ENCODE data around the gene ITGB7. TPM values are rescaled to one million over a fixed set of nuclear protein-coding genes. Genes with fewer than 3 reads are reported as not detected.

Gene ITGB7
- total RNA-seq, 2 experiments from 2014 or later = 121 to 137 TPM

DNA sequence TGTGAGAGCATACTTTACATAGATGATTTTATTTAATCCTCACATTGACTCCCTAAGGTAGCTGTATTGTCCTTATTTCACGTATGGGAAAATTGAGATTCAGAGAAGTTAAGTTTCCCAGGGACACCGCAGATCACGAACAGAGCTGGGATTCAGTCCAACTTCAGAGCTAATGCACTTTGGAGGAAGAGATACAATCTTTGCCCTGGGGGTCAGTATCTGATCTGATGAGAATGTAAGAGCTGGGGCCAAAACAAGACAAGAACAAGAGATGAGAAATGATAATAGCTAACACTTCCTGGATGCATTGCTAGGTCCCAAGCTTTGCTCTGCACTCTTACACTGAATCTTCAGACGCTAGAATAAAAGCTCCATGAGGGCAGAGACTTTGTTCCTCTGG is 20.3 kb downstream of the ITGB7 start:
- Mint-ChIP-seq H3K27me3 (no peaks in the 10 kb centered on the region), H3K36me3 (ENCODE audit: low read depth) (peaks cover 61% of the 10 kb centered on the region), H3K27ac (no peak overlapping the region), H3K4me1 (ENCODE audit: low read depth) (peaks cover 47% of the 10 kb centered on the region), H3K4me3 (no peak overlapping the region), H3K9me3 (no peaks in the 10 kb centered on the region)
- DNase-seq = no peak
- POLR2A ChIA-PET = interaction anchor here (1.2 to 4.3 kb wide), 7 partner anchors 9 to 80 kb away, joined by 3 to 23 read pairs (median 6); no protein-coding TSS in a partner anchor
- intact Hi-C loops (cut with micrococcal nuclease) = no loop called here
- CTCF ChIA-PET = interaction anchor here (1.2 to 17.7 kb wide), 8 partner anchors 9 to 121 kb away, joined by 4 to 199 read pairs (median 8); no protein-coding TSS in a partner anchor
- TF ChIP-seq, protein P1, sequence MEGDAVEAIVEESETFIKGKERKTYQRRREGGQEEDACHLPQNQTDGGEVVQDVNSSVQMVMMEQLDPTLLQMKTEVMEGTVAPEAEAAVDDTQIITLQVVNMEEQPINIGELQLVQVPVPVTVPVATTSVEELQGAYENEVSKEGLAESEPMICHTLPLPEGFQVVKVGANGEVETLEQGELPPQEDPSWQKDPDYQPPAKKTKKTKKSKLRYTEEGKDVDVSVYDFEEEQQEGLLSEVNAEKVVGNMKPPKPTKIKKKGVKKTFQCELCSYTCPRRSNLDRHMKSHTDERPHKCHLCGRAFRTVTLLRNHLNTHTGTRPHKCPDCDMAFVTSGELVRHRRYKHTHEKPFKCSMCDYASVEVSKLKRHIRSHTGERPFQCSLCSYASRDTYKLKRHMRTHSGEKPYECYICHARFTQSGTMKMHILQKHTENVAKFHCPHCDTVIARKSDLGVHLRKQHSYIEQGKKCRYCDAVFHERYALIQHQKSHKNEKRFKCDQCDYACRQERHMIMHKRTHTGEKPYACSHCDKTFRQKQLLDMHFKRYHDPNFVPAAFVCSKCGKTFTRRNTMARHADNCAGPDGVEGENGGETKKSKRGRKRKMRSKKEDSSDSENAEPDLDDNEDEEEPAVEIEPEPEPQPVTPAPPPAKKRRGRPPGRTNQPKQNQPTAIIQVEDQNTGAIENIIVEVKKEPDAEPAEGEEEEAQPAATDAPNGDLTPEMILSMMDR (IDR thresholded peaks at IDR 0.05) = no peak
- ATAC-seq = no peak

DNA sequence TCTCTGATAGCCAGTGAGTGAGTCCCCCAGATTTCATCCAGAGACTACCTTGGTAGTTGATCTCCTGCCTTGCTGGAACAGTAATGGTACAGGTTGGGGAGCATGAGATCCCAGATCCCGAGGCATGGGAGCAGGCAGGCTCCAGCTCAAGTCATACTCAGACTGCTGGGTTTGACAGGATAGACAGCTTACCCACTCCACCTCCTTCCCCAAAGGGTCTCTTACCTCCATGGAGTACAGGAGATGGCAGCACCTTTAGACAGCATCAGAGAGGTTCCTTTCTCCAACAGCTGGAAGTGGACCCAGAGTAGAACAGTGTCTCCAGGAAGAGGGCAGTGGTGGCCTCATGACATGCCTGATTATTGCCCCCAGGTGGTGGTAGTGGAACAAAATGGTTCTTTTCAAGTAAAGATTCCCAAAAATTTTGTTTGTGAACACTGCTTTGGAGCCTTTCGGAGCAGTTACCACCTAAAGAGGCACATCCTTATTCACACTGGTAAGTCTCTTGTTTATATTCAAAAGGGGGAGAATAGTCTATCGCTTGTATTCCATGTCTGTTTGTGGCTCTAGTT is 21.4 kb downstream of the ITGB7 start:
- TF ChIP-seq, protein P1 (IDR thresholded peaks at IDR 0.05) = no peak
- Mint-ChIP-seq H3K27me3 (no peaks in the 10 kb centered on the region), H3K9me3 (no peaks in the 10 kb centered on the region), H3K4me1 (ENCODE audit: low read depth) (peaks cover 48% of the 10 kb centered on the region), H3K36me3 (ENCODE audit: low read depth) (peaks cover 60% of the 10 kb centered on the region), H3K4me3 (no peak overlapping the region), H3K27ac (peak overlapping the region; percentile 65)
- intact Hi-C loops (cut with micrococcal nuclease) = no loop called here
- DNase-seq (no peak), ATAC-seq (no peak)
- ChIA-PET CTCF (interaction anchor here (0.8 to 17.7 kb wide), 13 partner anchors 9 to 147 kb away, joined by 3 to 199 read pairs (median 3); partner anchors contain the start of gene ESPL1), POLR2A (interaction anchor here (1.0 to 6.7 kb wide), 5 partner anchors 8 to 97 kb away, joined by 3 to 91 read pairs (median 4); no protein-coding TSS in a partner anchor)

DNA sequence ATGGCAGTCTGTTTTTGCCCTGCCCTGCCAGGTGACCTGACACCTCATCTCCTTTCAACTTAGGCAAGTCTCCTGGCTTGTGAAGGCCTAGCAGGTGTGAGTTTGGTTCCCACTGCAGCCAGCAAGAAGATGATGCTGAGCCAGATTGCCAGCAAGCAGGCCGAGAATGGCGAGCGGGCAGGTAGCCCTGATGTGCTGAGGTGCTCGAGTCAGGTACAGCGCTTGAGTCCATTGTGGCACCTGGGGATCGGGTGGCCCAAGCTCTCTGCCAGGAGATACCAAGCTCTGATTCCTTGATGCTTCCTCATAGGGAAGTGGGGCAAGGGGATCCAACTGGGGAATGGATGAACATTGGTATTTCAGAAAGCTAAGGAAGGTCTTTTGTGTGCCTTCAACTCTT is 22.2 kb downstream of the ITGB7 start:
- intact Hi-C loops (cut with micrococcal nuclease) = no loop called here

DNA sequence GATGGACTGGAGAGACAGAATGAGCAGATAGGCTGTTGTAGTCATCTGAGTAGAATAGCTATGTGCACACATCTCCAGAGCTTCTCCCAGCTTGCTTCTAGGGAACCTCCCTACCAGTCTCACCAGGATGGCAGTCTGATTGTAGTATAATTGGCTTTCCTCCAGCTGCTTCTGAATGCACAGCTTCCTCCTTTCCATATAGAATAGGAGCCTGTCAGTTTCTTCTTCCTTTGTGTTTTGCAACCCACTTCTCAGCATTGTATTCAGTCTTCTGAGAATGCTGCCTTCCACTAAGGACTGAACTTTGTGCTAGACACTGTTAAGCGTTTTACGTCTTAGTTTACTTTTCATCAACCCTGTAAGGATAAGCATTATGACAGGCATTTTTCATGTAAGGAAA is 24.1 kb downstream of the ITGB7 start:
- Mint-ChIP-seq H3K36me3 (ENCODE audit: low read depth) (peaks cover 54% of the 10 kb centered on the region), H3K9me3 (no peaks in the 10 kb centered on the region), H3K27ac (peak overlapping the region; percentile 91), H3K27me3 (no peaks in the 10 kb centered on the region), H3K4me3 (peak overlapping the region; percentile 89), H3K4me1 (ENCODE audit: low read depth) (peaks cover 50% of the 10 kb centered on the region)
- no peak for DNase-seq
- TF ChIP-seq, protein P1 (IDR thresholded peaks at IDR 0.05) = no peak
- ChIA-PET CTCF (interaction anchor here (1.3 to 17.7 kb wide), 4 partner anchors 16 to 138 kb away, joined by 3 to 199 read pairs (median 33); partner anchors contain the start of gene AAAS), POLR2A (interaction anchor here (1.3 to 6.7 kb wide), 5 partner anchors 9 to 117 kb away, joined by 3 to 91 read pairs (median 22); no protein-coding TSS in a partner anchor)
- no peak for ATAC-seq
- intact Hi-C loops (cut with micrococcal nuclease) = no loop called here

More for the DNA sequence above, 22.2 kb downstream of the ITGB7 start:
- TF ChIP-seq, protein P1 (IDR thresholded peaks at IDR 0.05) = no peak
- H3K27ac Mint-ChIP-seq = peak overlapping the region; percentile 65
- ChIA-PET POLR2A (interaction anchor here (1.0 to 6.7 kb wide), 5 partner anchors 9 to 97 kb away, joined by 3 to 91 read pairs (median 4); no protein-coding TSS in a partner anchor), CTCF (interaction anchor here (0.8 to 17.7 kb wide), 12 partner anchors 10 to 146 kb away, joined by 3 to 199 read pairs (median 3); partner anchors contain the start of gene ESPL1)
- no peaks in the 10 kb centered on the region for H3K9me3 Mint-ChIP-seq
- H3K36me3 Mint-ChIP-seq (ENCODE audit: low read depth) = peaks cover 56% of the 10 kb centered on the region
- H3K4me3 Mint-ChIP-seq = no peak overlapping the region
- H3K27me3 Mint-ChIP-seq = no peaks in the 10 kb centered on the region
- ATAC-seq (no peak), DNase-seq (no peak)
- peaks cover 43% of the 10 kb centered on the region for H3K4me1 Mint-ChIP-seq (ENCODE audit: low read depth)

DNA sequence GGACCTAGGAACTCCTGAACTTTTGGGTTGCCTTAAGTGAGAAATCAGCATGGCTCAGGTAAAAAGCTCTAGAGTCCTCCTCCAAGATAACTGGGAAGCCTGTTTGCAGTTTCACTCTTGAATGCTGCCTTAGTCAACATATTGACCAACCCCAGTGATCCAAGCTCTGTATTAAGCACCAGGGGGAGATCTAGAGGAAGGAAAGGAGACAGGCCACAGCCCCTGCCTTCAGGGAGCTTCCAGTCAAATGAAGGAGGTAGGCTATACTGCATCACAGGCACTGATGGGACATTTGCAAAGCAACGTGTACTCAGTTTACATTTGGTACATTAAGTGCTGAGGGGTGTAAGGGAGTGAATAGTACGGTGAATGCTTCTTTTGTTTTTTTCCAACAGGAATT is 25.1 kb downstream of the ITGB7 start:
- ChIA-PET CTCF (interaction anchor here (0.9 to 17.7 kb wide), 12 partner anchors 9 to 163 kb away, joined by 3 to 199 read pairs (median 8); partner anchors contain the start of genes ESPL1 and SOAT2), POLR2A (interaction anchor here (0.8 to 6.7 kb wide), 14 partner anchors 10 to 141 kb away, joined by 3 to 91 read pairs (median 6); partner anchors contain the start of genes ESPL1, MYG1, PFDN5 and RARG)
- intact Hi-C loops (cut with micrococcal nuclease) = no loop called here
- ATAC-seq = no peak
- Mint-ChIP-seq H3K36me3 (ENCODE audit: low read depth) (peaks cover 45% of the 10 kb centered on the region), H3K4me3 (peak overlapping the region; percentile 89), H3K4me1 (ENCODE audit: low read depth) (peaks cover 50% of the 10 kb centered on the region), H3K27ac (peak overlapping the region; percentile 91), H3K27me3 (no peaks in the 10 kb centered on the region), H3K9me3 (no peaks in the 10 kb centered on the region)
- DNase-seq = no peak
- TF ChIP-seq, protein P1 (IDR thresholded peaks at IDR 0.05) = no peak

Data from activated CD8-positive, alpha-beta T cell treated with anti-CD3 and anti-CD28 coated beads for 36 hours (primary cell).